Activated CD8-positive, alpha-beta memory T cell treated with anti-CD3 and anti-CD28 coated beads, Interleukin-2, amount 50 U/mL, for 1 hour (primary cell): Measurements from ENCODE around the gene INA.
A peak's percentile ranks its signal among the peaks of the same experiment; 100 is the strongest.
"Not testable (repeated sequence)": the region's sequence is repeated elsewhere in the genome, so short reads cannot be mapped to it uniquely, and the experiment has no call there.

ENCODE experiments used
- DNase-seq: peaks from one replicate; pipeline ENCODE4 v3.0.0-alpha.2; 2020; ENCODE audit errors: extremely low read depth

INA gene

DNA sequence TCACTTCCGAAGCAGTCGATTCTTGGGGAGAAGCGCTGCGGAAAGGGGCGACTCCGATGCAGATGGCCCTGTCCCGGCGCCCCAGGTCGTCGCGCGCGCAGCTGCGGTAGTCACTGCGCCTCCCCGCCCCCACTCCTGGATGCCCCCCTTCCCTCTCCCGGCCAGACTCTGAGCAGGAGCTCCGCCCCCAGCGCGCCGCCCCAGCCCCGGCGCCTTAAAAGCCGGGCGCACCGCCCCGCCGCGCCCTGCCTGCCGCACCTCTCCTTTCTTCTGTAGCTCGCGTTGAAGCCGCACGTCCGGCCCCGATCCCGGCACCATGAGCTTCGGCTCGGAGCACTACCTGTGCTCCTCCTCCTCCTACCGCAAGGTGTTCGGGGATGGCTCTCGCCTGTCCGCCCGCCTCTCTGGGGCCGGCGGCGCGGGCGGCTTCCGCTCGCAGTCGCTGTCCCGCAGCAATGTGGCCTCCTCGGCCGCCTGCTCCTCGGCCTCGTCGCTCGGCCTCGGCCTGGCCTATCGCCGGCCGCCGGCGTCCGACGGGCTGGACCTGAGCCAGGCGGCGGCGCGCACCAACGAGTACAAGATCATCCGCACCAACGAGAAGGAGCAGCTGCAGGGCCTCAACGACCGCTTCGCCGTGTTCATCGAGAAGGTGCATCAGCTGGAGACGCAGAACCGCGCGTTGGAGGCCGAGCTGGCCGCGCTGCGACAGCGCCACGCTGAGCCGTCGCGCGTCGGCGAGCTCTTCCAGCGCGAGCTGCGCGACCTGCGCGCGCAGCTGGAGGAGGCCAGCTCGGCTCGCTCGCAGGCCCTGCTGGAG lies at the start of gene INA:
Gene INA (plus strand): TSS at position 243 of the 817 bp plus-strand sequence. CDS start 74 bp downstream, at position 317.
- DNase-seq: no peak

DNA sequence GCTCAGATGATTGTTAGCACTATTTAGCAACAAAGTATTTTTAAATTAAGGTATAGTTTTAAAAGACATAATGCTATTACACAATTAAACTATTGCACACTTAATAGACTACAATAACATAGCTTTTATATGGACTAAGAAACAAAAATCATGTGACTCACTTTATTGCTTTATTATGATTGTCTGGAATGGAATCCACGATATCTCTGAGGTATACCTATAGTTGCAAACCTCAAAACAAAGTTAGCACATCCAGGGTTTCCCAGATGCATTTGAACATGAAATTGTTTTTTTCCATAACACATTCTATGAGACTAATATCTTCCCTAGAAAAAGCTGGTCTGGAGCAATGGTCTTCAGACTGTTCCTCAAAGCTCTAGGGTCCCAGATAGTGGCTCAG lies 49.5 kb upstream of the INA start:
- no peak for DNase-seq

DNA sequence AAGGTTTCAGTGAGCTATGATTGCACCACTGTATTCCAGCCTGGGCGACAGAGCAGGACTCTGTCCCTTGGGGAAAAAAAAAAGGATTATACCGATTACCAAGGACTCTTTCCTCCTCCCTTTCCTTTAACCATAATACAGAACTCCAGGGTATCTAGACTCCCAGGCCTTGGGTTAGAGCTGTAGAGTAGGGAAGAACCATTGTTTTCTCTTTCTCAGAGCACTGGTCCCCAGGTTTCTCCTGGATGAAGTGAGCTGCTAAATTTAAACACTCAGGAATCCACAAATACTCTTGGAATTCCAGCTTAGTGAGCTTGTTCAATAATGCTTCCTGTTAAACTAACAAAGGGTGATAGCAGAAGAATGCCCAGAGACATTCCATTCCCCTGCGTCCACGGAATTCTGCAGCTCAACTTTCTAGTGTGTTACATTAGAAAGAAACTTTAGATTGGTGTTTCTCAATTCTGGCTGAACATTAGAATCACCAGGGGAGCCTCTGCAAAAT lies 45.8 kb upstream of the INA start:
- DNase-seq: no peak

GRCh38 chr10:103232131-103232673 lies 44.7 kb upstream of the INA start:
- DNase-seq: no peak

DNA sequence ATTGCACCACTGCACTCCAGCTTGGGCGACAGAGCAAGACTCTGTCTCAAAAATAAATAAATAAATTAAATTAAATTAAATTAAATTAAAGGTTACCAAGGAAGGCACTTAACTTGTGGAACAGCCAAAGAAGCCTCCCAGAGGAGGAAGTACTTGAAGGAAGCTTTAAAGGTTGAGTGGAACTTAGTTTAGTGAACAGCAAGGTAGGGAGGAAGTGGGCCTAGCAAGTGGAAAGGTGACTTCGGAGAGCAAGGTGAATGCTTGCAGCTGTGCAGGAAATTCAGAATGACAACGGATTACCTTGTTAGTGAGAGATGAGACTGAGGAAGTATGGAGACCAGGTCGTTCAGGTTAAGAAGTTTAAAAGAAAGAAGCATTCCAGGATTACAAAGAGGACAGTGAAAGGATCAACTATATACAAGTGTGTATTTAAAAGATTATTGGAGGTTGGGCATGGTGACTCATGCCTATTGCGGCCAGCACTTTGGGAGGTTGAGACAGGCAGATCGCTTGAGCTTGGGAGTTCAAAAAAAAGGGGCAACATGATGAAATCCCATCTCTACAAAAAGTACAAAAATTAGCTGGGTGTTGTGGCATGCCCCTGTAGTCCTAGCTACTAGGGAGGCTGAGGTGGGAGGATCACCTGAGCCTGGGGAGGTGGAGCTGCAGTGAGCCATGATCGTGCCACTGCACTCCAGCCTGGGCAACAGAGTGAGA lies 44.0 kb upstream of the INA start:
- DNase-seq: no peak

DNA sequence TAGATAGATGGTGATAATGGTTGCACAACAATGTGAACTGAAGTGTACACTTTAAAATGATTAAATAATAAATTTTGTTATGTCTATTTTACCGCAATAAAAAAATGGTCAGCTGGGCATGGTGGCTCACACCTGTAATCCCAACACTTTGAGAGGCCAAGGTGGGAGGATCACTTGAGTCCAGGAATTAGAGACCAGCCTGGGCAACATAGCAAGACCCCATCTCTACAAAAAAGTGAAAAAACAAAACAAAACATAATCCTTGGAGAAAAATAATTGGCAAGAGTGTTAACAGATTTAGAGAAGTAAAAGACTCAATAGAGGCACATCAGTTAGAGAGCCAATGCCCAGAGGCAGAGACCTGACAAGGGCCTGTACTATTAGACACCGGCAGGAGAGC lies 41.2 kb upstream of the INA start:
- DNase-seq: no peak

DNA sequence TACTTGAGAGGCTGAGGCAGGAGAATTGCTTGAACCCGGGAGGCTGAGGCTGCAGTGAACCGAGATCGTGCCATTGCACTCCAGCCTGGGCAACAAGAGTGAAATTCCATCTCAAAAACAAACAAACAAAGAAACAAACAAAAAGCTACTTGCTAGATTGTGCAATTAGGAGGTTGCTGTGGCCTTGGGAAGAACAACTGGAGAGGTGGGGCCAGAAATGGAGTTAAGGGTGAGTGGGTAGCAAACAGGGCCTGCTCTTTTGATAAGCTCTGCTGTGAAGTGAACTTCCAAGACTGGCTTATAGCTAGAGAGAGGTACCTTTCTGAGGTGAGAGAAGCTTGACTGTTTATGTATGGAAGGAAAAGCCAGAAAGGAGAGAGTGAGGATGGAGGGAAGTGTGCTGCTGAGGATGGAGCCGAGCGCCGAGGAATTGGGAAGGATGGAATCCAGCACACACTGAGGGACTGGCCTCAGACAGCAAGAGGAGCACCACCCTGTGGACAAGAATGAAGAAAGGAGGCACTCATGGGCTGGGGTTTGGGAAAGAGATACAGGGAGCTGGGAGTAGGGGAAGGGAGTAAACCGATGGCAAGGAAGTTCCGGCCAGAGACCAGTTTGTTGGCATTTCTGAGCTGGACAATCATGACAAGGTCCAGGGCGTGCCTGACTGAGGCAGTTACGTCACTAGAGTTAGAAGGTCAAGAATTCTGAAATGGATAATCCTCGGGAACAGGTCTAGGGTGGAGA lies 38.3 kb upstream of the INA start:
- DNase-seq: no peak

- DNase-seq: no peak
Measured at GRCh38 chr10:103241262-103242011, 35.5 kb upstream of the INA start.

- peak; percentile 16 for DNase-seq
Measured at GRCh38 chr10:103244666-103245271, 32.2 kb upstream of the INA start.

DNA sequence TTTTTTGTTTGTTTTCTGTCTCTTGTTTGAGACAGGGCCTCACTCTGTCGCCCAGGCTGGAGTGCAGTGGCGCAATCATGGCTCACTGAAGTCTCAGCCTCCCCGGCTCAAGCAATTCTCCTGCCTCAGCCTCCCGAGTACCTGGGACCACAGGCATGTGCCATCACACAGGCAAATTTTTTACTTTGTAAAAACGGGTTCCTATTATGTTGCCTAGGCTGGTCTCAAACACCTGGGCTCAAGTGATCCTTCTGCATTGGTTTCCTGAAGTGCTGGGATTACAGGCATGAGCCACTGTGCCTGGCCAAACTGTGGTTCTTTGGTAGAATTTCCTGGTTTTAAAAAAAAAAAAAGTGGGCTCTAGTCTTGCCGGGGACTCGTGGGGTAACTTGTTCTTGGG lies 31.4 kb upstream of the INA start, which contains the start of gene RPEL1:
Gene RPEL1 (plus strand): TSS at position 301 of the 400 bp plus-strand sequence. CDS start 110 bp downstream, outside the sequence.
- DNase-seq: not testable (repeated sequence)

DNA sequence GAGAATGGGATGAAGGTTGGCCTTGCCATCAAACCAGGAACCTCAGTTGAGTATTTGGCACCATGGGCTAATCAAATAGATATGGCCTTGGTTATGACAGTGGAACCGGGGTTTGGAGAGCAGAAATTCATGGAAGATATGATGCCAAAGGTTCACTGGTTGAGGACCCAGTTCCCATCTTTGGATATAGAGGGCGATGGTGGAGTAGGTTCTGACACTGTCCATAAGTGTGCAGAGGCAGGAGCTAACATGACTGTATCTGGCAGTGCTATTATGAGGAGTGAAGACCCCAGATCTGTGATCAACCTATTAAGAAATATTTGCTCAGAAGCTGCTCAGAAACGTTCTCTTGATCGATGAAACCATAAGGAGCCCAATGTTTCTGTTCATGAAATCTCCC lies 30.6 kb upstream of the INA start:
- no peak for DNase-seq

GRCh38 chr10:103254113-103254512 lies 22.8 kb upstream of the INA start:
- no peak for DNase-seq

DNA sequence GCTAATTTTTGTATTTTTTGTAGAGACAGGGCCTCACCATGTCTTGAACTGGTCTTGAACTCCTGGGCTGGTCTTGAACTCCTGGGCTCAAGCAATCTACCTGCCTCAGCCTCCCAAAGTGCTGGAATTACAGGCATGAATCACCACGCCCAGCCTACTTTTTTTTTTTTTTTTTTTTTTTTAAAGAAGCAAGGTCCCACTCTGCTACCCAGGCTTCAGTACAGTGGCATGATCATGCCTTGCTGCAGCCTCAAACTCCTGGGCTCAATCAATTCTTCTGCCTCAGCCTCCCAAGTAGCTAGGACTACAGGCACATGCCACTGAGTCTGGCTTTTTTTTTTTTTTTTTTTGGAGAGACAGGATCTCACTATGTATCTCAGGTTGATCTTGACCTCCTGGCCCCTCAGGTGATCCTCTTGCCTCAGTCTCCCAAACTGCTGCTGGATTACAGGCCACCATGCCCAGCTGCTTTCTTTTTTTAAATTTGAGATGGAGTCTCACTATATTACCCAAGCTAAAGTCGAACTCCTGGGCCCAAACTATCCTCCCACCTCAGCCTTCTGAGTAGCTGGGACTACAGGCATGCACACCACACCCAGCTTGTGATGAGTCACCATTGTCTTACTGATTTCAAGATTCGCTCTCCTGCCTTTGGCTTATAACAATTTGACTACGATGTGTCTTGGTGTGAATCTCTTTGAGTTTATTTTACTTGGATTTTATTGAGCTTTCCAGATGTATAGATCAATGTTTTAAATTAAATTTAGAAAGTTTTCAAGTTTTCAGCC lies 22.2 kb upstream of the INA start:
- DNase-seq: no peak

DNA sequence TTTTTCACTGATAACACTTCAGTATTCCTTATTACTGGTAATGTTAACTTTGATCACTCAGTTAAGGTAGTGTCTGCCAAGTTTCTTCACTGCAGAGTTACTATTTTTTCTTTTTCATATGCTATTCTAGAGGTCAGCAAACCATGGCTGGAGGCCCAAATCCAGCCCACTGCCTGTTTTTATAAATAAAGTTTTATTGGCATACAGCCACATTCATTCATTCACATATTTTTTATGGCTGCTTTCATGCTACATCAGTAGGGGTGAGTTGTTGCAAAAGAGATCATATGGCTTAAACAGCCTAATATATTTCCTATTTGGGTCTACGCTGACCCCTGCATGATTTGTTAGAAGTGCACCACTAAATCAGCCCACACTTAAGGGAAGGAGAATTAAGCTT lies 20.3 kb upstream of the INA start:
- DNase-seq: no peak

- no peak for DNase-seq
Measured at GRCh38 chr10:103257812-103258211, 19.1 kb upstream of the INA start.

DNA sequence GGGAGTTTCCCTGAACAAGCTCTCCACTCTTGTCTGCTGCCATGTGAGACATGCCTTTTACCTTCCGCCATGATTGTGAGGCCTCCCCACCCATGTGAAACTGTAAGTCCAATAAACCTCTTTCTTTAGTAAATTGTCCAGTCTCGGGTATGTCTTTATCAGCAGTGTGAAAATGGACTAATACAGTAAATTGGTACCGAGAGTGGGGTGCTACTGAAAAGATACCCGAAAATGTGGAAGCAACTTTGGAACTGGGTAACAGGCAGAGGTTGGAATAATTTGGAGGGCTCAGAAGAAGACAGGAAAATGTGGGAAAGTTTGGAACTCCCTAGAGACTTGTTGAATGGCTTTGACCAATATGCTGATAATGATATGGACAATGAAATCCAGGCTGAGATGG lies 18.0 kb upstream of the INA start:
- not testable (repeated sequence) for DNase-seq

DNA sequence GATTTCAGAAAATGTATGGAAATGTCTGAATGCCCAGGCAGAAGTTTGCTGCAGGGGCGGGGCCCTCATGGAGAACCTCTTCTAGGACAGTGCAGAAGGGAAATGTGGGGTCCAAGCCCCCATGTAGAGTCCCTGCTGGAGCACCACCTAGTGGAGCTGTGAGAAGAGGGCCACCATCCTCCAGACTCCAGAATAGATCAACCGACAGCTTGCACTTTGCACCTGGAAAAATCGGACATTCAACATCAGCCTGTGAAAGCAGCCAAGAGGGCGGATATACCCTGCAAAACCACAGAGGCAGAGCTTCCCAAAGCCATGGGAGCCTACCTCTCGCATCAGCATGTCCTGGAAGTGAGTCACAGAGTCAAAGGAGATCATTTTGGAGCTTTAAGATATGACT lies 16.9 kb upstream of the INA start:
- no peak for DNase-seq

GRCh38 chr10:103262229-103262628 lies 14.7 kb upstream of the INA start:
- DNase-seq: no peak

- DNase-seq: no peak
Measured at GRCh38 chr10:103265717-103266329, 11.1 kb upstream of the INA start.
